ENCODE data around the gene ASB13. TPM values are rescaled to one million over a fixed set of nuclear protein-coding genes. Genes with fewer than 3 reads are reported as not detected.

Gene ASB13
- total and polyA plus RNA-seq, 2 of the 13 experiments (the other 11 are each of a cell fraction or from before 2014, with no cell fraction given): 9.3 to 15.4 TPM

GRCh38 chr10:5606321-5606720 lies 60.1 kb downstream of the ASB13 start (continued):
- TF ChIP-seq, protein P1, sequence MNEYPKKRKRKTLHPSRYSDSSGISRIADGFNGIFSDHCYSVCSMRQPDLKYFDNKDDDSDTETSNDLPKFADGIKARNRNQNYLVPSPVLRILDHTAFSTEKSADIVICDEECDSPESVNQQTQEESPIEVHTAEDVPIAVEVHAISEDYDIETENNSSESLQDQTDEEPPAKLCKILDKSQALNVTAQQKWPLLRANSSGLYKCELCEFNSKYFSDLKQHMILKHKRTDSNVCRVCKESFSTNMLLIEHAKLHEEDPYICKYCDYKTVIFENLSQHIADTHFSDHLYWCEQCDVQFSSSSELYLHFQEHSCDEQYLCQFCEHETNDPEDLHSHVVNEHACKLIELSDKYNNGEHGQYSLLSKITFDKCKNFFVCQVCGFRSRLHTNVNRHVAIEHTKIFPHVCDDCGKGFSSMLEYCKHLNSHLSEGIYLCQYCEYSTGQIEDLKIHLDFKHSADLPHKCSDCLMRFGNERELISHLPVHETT (CRISPR knock-in tag; conservative IDR thresholded peaks at IDR 0.05): no peak
- no peak for TF ChIP-seq SP2 (CRISPR knock-in tag; IDR thresholded peaks at IDR 0.05)
- no peak for TF ChIP-seq ZIK1 (CRISPR knock-in tag; IDR thresholded peaks at IDR 0.05; ENCODE audit: borderline replicate concordance, low read depth)
- no peak for TF ChIP-seq EZH2 (conservative IDR thresholded peaks at IDR 0.05; ENCODE audit: low read depth, low read length)
- TF ChIP-seq, protein P2, sequence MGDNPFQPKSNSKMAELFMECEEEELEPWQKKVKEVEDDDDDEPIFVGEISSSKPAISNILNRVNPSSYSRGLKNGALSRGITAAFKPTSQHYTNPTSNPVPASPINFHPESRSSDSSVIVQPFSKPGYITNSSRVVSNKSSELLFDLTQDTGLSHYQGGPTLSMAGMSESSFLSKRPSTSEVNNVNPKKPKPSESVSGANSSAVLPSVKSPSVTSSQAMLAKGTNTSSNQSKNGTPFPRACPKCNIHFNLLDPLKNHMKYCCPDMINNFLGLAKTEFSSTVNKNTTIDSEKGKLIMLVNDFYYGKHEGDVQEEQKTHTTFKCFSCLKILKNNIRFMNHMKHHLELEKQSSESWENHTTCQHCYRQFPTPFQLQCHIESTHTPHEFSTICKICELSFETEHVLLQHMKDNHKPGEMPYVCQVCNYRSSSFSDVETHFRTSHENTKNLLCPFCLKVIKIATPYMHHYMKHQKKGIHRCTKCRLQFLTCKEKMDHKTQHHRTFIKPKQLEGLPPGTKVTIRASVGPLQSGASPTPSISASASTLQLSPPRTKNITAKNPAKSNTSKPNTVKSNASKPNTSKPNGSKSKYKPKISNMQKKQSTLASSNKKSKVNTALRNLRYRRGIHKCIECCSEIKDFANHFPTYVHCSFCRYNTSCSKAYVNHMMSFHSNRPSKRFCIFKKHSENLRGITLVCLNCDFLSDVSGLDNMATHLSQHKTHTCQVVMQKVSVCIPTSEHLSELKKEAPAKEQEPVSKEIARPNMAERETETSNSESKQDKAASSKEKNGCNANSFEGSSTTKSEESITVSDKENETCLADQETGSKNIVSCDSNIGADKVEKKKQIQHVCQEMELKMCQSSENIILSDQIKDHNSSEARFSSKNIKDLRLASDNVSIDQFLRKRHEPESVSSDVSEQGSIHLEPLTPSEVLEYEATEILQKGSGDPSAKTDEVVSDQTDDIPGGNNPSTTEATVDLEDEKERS (CRISPR knock-in tag; IDR thresholded peaks at IDR 0.05): no peak
- no peak for TF ChIP-seq RNF2 (conservative IDR thresholded peaks at IDR 0.05; ENCODE audit: low read depth)
- TF ChIP-seq JARID2 (CRISPR knock-in tag; IDR thresholded peaks at IDR 0.05; ENCODE audit: insufficient replicate concordance): no peak

GRCh38 chr10:5604961-5605360 lies 61.4 kb downstream of the ASB13 start:
- WGBS (ENCODE audit: low lambda C conversion rate): 79% methylated on average over 7 of the region's 7 CpGs
- Histone ChIP-seq H3K9me3 (ENCODE audit: low read length) (no peaks in the 10 kb centered on the region), H3K4me2 (ENCODE audit: low read depth, low read length) (no peak overlapping the region), H3K9ac (ENCODE audit: insufficient read depth, low read depth, low read length) (no peak overlapping the region), H3K36me3 (replicated peaks in 1 of 2; ENCODE audit: control insufficient read depth in 1 of 2, insufficient read depth in 2 of 2, low read length in 2 of 2) (no peaks in the 10 kb centered on the region), H3K27ac (ENCODE audit: extremely low read length, insufficient read depth, low read length) (no peak overlapping the region), H3K4me1 (ENCODE audit: insufficient read depth, low read length) (peaks cover 71% of the 10 kb centered on the region), H3K4me3 (replicated peaks in 1 of 3; ENCODE audit: insufficient read depth in 1 of 3, low read depth in 2 of 3, low read length in 3 of 3) (no peak overlapping the region), H4K20me1 (ENCODE audit: insufficient read depth, low read length) (no peaks in the 10 kb centered on the region), H2AFZ (ENCODE audit: low read length) (no peak overlapping the region), H3K79me2 (ENCODE audit: insufficient read depth, low read length) (no peaks in the 10 kb centered on the region), H3K27me3 (ENCODE audit: control insufficient read depth in 1 of 2, insufficient read depth in 2 of 2, low read length in 2 of 2) (no peaks in the 10 kb centered on the region)
- FAIRE-seq: no peak
- intact Hi-C loops (cut with micrococcal nuclease; ENCODE audit: unreplicated experiment) (no loop called here), in situ Hi-C loops (cut with HindIII; ENCODE audit: extremely low pct_ligation_motif_present, low pct_unique_long_range_greater_than_20kb) (loop anchor here (25.0 kb wide), 1 partner anchor 793 kb away; no protein-coding TSS in a partner anchor)
- BruUV-seq (replicated peaks): no TSS peak
- ATAC-seq: no peak
- ChIA-PET CTCF (ENCODE audit: low intra/inter-chr PET ratio, low total read pairs) (no interaction called here), POLR2A (no interaction called here)
- DNase-seq (ENCODE audit: low spot score): no peak
- TF ChIP-seq IRF2 (CRISPR knock-in tag; IDR thresholded peaks at IDR 0.05): no peak
- TF ChIP-seq EZH2 (conservative IDR thresholded peaks at IDR 0.05; ENCODE audit: low read depth, low read length): no peak
- TF ChIP-seq ZNF17 (CRISPR knock-in tag; IDR thresholded peaks at IDR 0.05): no peak
- TF ChIP-seq, protein P3, sequence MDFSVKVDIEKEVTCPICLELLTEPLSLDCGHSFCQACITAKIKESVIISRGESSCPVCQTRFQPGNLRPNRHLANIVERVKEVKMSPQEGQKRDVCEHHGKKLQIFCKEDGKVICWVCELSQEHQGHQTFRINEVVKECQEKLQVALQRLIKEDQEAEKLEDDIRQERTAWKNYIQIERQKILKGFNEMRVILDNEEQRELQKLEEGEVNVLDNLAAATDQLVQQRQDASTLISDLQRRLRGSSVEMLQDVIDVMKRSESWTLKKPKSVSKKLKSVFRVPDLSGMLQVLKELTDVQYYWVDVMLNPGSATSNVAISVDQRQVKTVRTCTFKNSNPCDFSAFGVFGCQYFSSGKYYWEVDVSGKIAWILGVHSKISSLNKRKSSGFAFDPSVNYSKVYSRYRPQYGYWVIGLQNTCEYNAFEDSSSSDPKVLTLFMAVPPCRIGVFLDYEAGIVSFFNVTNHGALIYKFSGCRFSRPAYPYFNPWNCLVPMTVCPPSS (IDR thresholded peaks at IDR 0.05): no peak
- no peak for TF ChIP-seq SKI (IDR thresholded peaks at IDR 0.05; ENCODE audit: partially characterized antibody)
- no peak for TF ChIP-seq ZNF343 (CRISPR knock-in tag; IDR thresholded peaks at IDR 0.05)
- TF ChIP-seq CBX1 (IDR thresholded peaks at IDR 0.05; ENCODE audit: low read depth): no peak
- TF ChIP-seq, protein P4, sequence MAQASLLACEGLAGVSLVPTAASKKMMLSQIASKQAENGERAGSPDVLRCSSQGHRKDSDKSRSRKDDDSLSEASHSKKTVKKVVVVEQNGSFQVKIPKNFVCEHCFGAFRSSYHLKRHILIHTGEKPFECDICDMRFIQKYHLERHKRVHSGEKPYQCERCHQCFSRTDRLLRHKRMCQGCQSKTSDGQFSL (CRISPR knock-in tag; IDR thresholded peaks at IDR 0.05): no peak
- TF ChIP-seq ZNF878 (CRISPR knock-in tag; IDR thresholded peaks at IDR 0.05): no peak
- no peak for TF ChIP-seq ZNF3 (CRISPR knock-in tag; IDR thresholded peaks at IDR 0.05)
- TF ChIP-seq TBP (CRISPR knock-in tag; IDR thresholded peaks at IDR 0.05): no peak
- TF ChIP-seq ZFP91 (CRISPR knock-in tag; IDR thresholded peaks at IDR 0.05; ENCODE audit: borderline replicate concordance): no peak
